ENCODE results near the gene GPR183.

GPR183 gene

DNA sequence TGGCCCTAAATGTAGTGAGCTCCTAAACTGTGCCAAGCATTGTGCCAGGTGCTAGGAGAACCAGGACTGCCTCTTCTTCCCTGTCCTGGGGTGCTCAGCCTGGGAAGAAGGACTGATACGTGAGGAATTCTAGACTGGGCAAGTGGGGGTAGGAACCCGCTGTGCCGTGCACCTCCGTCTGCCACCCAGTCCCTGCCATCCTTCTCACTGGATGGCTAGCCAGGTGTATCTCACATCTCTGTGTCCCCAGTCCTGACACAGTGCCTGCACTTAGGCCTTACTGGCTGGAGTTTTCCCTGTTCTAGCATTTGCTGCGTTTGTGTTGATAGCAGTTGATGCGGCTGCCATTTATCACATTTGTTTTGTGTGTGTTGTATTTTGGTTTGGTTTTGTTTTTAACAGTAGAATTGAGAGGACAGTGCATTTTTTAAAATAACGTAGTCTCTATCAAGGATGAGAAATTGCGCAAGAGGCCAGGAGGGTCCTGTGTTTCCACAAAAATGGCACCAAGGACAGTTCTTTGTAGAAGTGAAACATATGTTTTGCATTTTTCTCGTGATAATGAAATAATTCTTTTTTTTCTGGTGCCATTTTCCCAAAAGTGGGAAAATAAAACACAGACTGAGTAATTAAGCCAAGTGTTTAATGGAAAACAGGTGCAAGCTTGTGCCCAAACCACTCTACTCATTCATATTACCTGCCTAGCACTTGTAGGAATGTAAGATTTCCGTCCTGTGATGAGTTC is 4.7 kb upstream of the GPR183 start:
- DNase-seq (ENCODE audit: low read depth) = no peak

GRCh38 chr13:99311137-99311536 is 3.9 kb upstream of the GPR183 start:
- DNase-seq (ENCODE audit: low read depth) = no peak

DNA sequence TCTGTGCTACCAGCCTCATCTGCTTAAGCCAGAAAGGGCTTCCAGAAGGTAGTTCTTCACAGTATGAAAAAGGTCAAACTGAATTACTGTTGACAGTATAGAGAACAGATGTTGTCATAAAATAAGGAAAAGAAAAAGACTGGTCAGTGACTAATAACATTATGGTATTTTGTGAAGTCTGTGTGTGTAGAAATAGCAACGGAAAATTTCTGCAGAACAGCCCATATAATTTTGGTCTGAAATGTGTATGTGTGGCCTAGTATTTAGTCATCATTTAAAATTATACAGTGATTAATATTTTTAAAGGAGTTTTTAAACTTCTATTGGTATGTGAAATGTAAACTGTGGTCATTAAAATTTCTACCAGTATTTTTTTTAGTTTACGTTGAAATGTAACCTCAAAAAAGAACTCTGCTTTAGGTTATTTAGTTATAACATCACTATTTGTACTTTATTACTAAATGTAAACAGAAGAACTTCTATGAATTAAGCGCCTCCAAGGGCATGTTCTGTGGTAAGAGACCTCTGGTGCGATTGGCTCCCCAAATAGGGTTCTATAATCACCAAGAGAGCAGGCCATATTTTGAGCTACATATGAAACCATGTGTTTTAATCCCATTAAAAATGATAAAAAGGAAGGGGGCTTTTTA is 3.3 kb upstream of the GPR183 start:
- no peak for DNase-seq (ENCODE audit: low read depth)

GRCh38 chr13:99308471-99309087 is 1.4 kb upstream of the GPR183 start:
- no peak for DNase-seq (ENCODE audit: low read depth)

DNA sequence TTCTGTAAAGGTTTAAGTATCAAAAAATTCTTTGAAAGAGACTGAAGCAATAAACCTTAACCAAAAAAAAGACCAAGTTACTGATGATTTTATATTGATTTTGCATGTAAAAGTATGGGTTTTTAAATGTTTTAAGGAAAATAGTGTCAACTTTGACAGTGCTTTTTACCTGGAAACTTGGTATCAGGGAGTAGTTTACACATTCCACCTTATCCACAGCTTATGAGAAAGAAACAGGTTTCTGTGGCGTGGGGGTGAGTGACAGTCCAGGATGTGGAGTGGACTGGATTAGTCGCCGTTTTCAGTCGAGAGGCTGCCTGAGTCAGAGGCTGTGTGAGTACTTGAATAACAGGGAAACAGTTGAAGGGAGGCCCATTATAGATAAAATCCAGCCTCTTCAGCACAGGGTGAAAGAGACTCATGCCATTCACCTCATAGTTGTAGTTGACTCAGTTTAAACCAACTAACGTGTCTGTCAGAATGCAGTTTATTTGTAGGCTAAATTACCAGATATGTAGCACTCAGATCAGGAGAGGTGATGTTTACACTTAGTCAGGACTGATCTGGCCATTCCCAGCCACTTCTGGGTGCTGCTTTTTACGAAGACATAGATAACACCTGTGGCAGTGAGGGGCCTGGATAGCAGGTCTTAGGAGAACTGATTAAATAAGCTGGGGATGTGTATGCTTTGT is 595 bp upstream of the GPR183 start:
- no peak for DNase-seq (ENCODE audit: low read depth)

DNA sequence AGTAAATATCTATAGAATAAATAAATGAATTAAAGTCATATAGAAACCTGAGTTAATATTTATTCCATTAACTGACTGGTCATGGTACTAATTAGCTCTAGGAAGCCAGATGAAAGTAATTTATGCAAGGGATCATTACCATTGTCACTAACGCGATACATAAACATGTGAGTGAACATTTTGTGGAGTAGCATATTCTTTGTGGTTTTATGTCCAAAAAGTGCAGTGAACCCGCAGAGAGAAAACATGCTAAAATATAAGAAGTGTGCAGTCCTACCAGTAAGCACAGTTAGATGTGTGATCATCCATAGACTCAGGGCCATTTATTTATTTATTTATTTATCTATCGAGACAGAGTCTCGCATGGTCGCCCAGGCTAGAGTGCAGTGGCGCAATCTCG is 1.6 kb downstream of the GPR183 start:
- no peak for DNase-seq (ENCODE audit: low read depth)

DNA sequence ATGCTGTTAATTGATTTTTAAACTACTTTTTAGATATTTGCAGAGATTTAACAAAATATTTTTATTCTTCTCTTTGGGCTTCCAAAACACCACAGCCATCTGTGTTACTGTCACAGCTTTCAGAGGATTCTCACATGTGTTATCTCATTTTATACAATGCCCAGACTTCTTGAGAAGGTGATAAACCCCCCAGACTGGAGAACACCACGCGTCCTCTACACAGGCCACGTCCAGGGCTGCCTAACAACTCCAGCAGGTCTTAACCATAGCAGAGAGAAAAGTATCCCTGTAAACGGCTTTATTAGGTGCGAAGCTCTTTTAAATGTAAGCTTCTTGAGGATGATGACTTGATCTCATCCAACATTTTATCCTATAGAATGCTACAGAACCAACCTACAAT is 2.0 kb downstream of the GPR183 start:
- no peak for DNase-seq (ENCODE audit: low read depth)

- DNase-seq (ENCODE audit: low read depth) = no peak
These were observed 2.7 kb downstream of the GPR183 start for GRCh38 chr13:99304541-99304940.

- no peak for DNase-seq (ENCODE audit: low read depth)
These were observed 3.2 kb downstream of the GPR183 start for GRCh38 chr13:99303863-99304521.

GRCh38 chr13:99302637-99303505 is 4.3 kb downstream of the GPR183 start:
- no peak for DNase-seq (ENCODE audit: low read depth)

DNA sequence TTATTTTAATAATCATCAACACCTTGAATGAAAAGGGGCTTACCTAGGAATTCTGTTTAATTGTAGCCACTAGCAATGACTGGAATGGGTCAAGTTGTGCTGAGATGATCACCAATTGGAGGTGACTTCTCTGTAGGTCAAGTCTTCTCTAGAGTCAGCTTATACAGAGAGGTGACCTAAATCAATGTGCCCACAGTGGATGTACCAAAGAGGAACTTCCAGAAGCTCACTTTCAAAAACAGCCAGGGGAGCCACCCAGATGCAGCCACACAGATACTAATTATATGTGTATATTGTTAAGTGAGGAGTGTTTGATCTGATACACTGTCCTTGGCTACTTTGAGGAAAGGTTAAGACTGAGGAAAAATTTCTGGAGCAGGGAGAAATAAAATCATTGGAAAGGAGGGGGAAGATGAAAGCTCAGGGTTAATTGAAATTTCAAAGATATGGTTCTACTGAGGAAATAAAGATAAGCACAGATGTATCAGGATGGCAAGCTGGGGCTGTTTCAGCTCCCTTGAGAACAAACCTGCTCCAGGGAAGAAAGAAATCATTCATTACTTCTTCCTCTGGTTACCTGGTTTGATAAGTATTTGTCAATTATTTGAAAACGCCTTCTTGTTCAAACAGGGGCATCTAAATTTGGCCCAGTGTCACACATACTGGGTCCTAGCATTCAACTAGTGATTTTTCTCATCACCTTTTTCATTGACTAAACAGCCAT is 5.1 kb downstream of the GPR183 start:
- no peak for DNase-seq (ENCODE audit: low read depth)

- no peak for DNase-seq (ENCODE audit: low read depth)
These were observed 6.0 kb downstream of the GPR183 start for GRCh38 chr13:99301056-99301838.

DNA sequence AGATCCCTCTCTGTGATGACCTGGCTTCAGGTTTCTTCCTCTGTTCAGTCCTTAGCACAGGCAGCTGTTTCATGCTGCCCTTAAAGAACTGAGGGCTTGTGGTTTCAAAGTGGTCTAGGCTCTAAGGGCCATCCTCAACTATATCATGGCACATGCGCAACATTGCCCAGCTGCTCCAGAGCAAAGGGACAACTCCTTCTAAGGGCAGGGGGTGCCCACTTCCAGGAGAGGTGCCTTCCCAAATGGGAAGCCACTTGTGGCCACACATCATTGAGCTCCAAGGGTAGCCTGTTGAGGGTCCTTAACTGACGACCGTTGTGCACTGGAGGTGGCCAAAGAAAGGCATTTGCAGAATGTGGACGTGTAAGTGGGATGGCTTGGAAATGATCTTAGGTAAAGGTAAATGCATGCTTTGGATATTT is 7.3 kb downstream of the GPR183 start:
- DNase-seq (ENCODE audit: low read depth) = no peak

- no peak for DNase-seq (ENCODE audit: low read depth)
These were observed 7.8 kb downstream of the GPR183 start for GRCh38 chr13:99299256-99299919.

GRCh38 chr13:99298056-99298455 is 9.1 kb downstream of the GPR183 start:
- no peak for DNase-seq (ENCODE audit: low read depth)

DNA sequence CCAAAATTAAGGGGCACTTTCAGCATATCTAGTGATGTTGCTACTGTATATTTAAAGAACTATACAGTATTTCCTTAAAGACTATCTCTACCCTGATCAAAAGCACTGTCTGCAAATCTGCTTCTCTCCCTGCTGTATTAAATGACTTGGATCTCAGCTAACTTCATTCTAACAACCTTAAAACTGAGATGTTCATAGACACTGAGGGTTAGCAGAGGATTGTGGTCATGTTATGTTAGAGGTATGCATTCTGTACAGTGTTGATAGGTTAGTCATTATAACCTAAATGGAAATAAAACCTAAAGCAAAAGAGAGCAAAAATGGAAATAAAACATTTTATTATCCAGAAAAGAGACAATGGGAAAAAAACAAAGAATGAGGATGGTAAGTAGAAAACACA is 9.9 kb downstream of the GPR183 start:
- DNase-seq (ENCODE audit: low read depth) = no peak

- no peak for DNase-seq (ENCODE audit: low read depth)
These were observed 10.8 kb downstream of the GPR183 start for GRCh38 chr13:99296398-99296797.

GRCh38 chr13:99295488-99296252 is 11.5 kb downstream of the GPR183 start:
- no peak for DNase-seq (ENCODE audit: low read depth)

All from stimulated activated CD8-positive, alpha-beta memory T cell treated with anti-CD3 and anti-CD28 coated beads, Interleukin-15, amount 100 ng/mL, for 1 hour (primary cell).